Measurements from ENCODE around the gene FCHSD2. TPM values are rescaled to one million over a fixed set of nuclear protein-coding genes. Genes with fewer than 3 reads are reported as not detected.

FCHSD2 gene
- total and polyA plus RNA-seq, 2 of the 13 experiments (the other 11 are each of a cell fraction or from before 2014, with no cell fraction given), result 20.5 to 24.8 TPM

GRCh38 chr11:73152861-73153483 is 10.9 kb upstream of the FCHSD2 start (continued):
- TF ChIP-seq, protein P1, sequence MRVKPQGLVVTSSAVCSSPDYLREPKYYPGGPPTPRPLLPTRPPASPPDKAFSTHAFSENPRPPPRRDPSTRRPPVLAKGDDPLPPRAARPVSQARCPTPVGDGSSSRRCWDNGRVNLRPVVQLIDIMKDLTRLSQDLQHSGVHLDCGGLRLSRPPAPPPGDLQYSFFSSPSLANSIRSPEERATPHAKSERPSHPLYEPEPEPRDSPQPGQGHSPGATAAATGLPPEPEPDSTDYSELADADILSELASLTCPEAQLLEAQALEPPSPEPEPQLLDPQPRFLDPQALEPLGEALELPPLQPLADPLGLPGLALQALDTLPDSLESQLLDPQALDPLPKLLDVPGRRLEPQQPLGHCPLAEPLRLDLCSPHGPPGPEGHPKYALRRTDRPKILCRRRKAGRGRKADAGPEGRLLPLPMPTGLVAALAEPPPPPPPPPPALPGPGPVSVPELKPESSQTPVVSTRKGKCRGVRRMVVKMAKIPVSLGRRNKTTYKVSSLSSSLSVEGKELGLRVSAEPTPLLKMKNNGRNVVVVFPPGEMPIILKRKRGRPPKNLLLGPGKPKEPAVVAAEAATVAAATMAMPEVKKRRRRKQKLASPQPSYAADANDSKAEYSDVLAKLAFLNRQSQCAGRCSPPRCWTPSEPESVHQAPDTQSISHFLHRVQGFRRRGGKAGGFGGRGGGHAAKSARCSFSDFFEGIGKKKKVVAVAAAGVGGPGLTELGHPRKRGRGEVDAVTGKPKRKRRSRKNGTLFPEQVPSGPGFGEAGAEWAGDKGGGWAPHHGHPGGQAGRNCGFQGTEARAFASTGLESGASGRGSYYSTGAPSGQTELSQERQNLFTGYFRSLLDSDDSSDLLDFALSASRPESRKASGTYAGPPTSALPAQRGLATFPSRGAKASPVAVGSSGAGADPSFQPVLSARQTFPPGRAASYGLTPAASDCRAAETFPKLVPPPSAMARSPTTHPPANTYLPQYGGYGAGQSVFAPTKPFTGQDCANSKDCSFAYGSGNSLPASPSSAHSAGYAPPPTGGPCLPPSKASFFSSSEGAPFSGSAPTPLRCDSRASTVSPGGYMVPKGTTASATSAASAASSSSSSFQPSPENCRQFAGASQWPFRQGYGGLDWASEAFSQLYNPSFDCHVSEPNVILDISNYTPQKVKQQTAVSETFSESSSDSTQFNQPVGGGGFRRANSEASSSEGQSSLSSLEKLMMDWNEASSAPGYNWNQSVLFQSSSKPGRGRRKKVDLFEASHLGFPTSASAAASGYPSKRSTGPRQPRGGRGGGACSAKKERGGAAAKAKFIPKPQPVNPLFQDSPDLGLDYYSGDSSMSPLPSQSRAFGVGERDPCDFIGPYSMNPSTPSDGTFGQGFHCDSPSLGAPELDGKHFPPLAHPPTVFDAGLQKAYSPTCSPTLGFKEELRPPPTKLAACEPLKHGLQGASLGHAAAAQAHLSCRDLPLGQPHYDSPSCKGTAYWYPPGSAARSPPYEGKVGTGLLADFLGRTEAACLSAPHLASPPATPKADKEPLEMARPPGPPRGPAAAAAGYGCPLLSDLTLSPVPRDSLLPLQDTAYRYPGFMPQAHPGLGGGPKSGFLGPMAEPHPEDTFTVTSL (CRISPR knock-in tag; IDR thresholded peaks at IDR 0.05; ENCODE audit: borderline replicate concordance), result no peak
- TF ChIP-seq CENPT (CRISPR knock-in tag; IDR thresholded peaks at IDR 0.05; ENCODE audit: low read depth) (no peak), CBX2 (IDR thresholded peaks at IDR 0.05; ENCODE audit: low read depth, low read length) (no peak), CBX2 (CRISPR knock-in tag; IDR thresholded peaks at IDR 0.05; ENCODE audit: low read depth) (no peak), NFIC (IDR thresholded peaks at IDR 0.05; ENCODE audit: low read length) (no peak), ZNF891 (CRISPR knock-in tag; IDR thresholded peaks at IDR 0.05) (0 out of 2 replicates have a peak, but pooled peaks have one; percentile 37), DNMT1 (CRISPR knock-in tag; IDR thresholded peaks at IDR 0.05) (no peak), ZNF224 (CRISPR knock-in tag; IDR thresholded peaks at IDR 0.05) (no peak), ARHGAP35 (CRISPR knock-in tag; IDR thresholded peaks at IDR 0.05; ENCODE audit: borderline replicate concordance) (no peak)
